Esophagus squamous epithelium (tissue), 4 donors: ENCODE data around the gene RAPGEF5.

ENCODE experiments used
- CTCF ChIP-seq, 6 experiments: fragments of 450-650 bp in 4 of 6; fragments of 200-600 bp in 2 of 6; sonication (generic) in 2 of 6; IDR thresholded peaks; one replicate each; pipeline ENCODE4 v1.5.1; 2016 to 2019; ENCODE audit warnings: antibody characterized with exemption in 6 of 6, mild to moderate bottlenecking in 4 of 6, moderate library complexity in 4 of 6
- POLR2A ChIP-seq, 4 donors: fragments of 450-650 bp; IDR thresholded peaks; one replicate each; pipeline ENCODE4 v1.6.1; 2017; ENCODE audit warnings: antibody characterized with exemption in 4 of 4, mild to moderate bottlenecking in 4 of 4, moderate library complexity in 3 of 4

- TF ChIP-seq POLR2A (IDR thresholded peaks at IDR 0.05) (no peak), CTCF (IDR thresholded peaks at IDR 0.05) (no peak)
Measured at GRCh38 chr7:22361320-22361719, 4.4 kb upstream of the RAPGEF5 start.
